GM12801 (cell line): Measurements from ENCODE around the gene MTMR3.

Source experiments
- CTCF ChIP-seq: IDR thresholded peaks from one replicate; pipeline ENCODE4 v1.5.1; 2011; ENCODE audit warnings: control low read depth; ENCODE audit not compliant: insufficient read length; ENCODE audit errors: extremely low read depth

The MTMR3 gene

GRCh38 chr22:29975494-29975893 is 92.5 kb downstream of the MTMR3 start:
- no peak for TF ChIP-seq CTCF

GRCh38 chr22:29977107-29977506 is 94.1 kb downstream of the MTMR3 start:
- TF ChIP-seq CTCF, result no peak

GRCh38 chr22:29979777-29980321 is 96.9 kb downstream of the MTMR3 start:
- TF ChIP-seq CTCF, result no peak

GRCh38 chr22:29983296-29983917 is 100.4 kb downstream of the MTMR3 start:
- no peak for TF ChIP-seq CTCF

GRCh38 chr22:29985912-29986311 is 102.9 kb downstream of the MTMR3 start:
- no peak for TF ChIP-seq CTCF

GRCh38 chr22:29987137-29987536 is 104.2 kb downstream of the MTMR3 start:
- no peak for TF ChIP-seq CTCF

GRCh38 chr22:29988719-29989118 is 105.7 kb downstream of the MTMR3 start:
- TF ChIP-seq CTCF, result no peak

- TF ChIP-seq CTCF, result no peak
These were observed 106.5 kb downstream of the MTMR3 start for GRCh38 chr22:29989446-29989845.
